Esophagus muscularis mucosa (tissue), 4 donors: ENCODE results near the gene ETV6. TPM values are rescaled to one million over a fixed set of nuclear protein-coding genes. Genes with fewer than 3 reads are reported as not detected.
A peak's percentile ranks its signal among the peaks of the same experiment; 100 is the strongest.

Experiments
- DNase-seq: peaks from one replicate; pipeline ENCODE4 v3.0.0-alpha.2; 2017; ENCODE audit errors: extremely low spot score
- H3K27ac ChIP-seq, 4 donors: fragments of 200-600 bp; sonication (generic); replicated peaks in 1 of 4; 1 replicate in 3 of 4; 2 replicates in 1 of 4; pipeline ENCODE4 v1.5.1; 2016 to 2019; ENCODE audit warnings: mild to moderate bottlenecking in 1 of 4
- H3K27me3 ChIP-seq, 4 donors: fragments of 200-600 bp; sonication (generic); one replicate each; pipeline versions ENCODE4 v1.5.1 to v1.6.0; 2016 to 2019
- H3K36me3 ChIP-seq, 4 donors: fragments of 200-600 bp; sonication (generic); one replicate each; pipeline ENCODE4 v1.5.1; 2016 to 2019
- H3K4me1 ChIP-seq, 4 donors: fragments of 200-600 bp; sonication (generic); one replicate each; pipeline ENCODE4 v1.5.1; 2016 to 2019
- H3K4me3 ChIP-seq, 4 donors: fragments of 200-600 bp; sonication (generic); 1 replicate in 2 of 4; 2 replicates in 2 of 4; pipeline ENCODE4 v1.5.1; 2016 to 2019; ENCODE audit warnings: mild to moderate bottlenecking in 4 of 4, moderate library complexity in 1 of 4
- H3K9me3 ChIP-seq, 4 donors: fragments of 200-600 bp; sonication (generic); 1 replicate in 3 of 4; 2 replicates in 1 of 4; pipeline ENCODE4 v1.5.1; 2016 to 2019
- EP300 ChIP-seq: sonication (generic); formaldehyde crosslinking; IDR thresholded peaks from one replicate; pipeline ENCODE4 v1.6.1; 2017; ENCODE audit warnings: antibody characterized with exemption
- POLR2A ChIP-seq: fragments of 450-650 bp; IDR thresholded peaks from one replicate; pipeline ENCODE4 v1.6.1; 2017; ENCODE audit warnings: antibody characterized with exemption, moderate library complexity, mild to moderate bottlenecking, low read depth
- POLR2AphosphoS5 ChIP-seq, 2 donors: sonication (generic); formaldehyde crosslinking; IDR thresholded peaks; one replicate each; pipeline ENCODE4 v1.6.1; 2017; ENCODE audit warnings: antibody characterized with exemption in 2 of 2
- WGBS: methylation state at CpG from one replicate; pipeline ENCODE4 v1.1.5; 2018; 5-methylcytosine and 5-hydroxymethylcytosine counted together
- intact Hi-C: fragments of 100-400 bp; cut with DNase I; formaldehyde crosslinking; loops from one replicate; pipeline ENCODE4 v1.15.1; 2023
- total RNA-seq, 4 donors: library from RNA; depleted of rRNA; stranded (reverse); fragments of >200 nt; gene quantifications; one replicate each; pipeline versions ENCODE4 v1.1.0 to v1.2.1, GENCODE V29; 2016
- TF ChIP-seq, protein P1 (sequence below), 3 experiments: fragments of 200-600 bp in 2 of 3; fragments of 450-650 bp in 1 of 3; sonication (generic) in 2 of 3; IDR thresholded peaks; one replicate each; pipeline ENCODE4 v1.5.1; 2017 to 2019; ENCODE audit warnings: antibody characterized with exemption in 3 of 3, mild to moderate bottlenecking in 2 of 3, moderate library complexity in 1 of 3

ETV6 gene
- total RNA-seq, 4 donors from 2014 or later: 22.4 to 29.6 (median 25.3) TPM

DNA sequence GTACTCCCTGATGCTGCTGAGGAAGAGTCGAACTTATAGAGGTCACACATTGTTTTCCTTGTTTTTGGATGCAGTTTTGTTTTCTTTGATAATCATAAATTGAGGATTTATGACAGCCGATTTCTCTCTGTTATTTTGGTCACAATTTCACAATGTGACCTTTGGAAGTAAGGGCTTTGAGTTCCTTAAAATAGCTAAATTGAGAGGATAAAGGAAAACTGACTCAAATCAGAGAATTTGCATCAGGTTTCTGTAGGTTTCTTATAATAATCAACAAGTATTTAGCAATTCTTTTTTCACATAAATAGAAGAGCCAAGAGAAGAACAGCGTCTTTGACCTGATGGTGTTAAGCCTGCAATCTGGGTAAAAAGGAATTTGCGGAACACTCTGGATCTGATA is 66.1 kb downstream of the ETV6 start:
- TF ChIP-seq, protein P1, sequence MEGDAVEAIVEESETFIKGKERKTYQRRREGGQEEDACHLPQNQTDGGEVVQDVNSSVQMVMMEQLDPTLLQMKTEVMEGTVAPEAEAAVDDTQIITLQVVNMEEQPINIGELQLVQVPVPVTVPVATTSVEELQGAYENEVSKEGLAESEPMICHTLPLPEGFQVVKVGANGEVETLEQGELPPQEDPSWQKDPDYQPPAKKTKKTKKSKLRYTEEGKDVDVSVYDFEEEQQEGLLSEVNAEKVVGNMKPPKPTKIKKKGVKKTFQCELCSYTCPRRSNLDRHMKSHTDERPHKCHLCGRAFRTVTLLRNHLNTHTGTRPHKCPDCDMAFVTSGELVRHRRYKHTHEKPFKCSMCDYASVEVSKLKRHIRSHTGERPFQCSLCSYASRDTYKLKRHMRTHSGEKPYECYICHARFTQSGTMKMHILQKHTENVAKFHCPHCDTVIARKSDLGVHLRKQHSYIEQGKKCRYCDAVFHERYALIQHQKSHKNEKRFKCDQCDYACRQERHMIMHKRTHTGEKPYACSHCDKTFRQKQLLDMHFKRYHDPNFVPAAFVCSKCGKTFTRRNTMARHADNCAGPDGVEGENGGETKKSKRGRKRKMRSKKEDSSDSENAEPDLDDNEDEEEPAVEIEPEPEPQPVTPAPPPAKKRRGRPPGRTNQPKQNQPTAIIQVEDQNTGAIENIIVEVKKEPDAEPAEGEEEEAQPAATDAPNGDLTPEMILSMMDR (IDR thresholded peaks at IDR 0.05): no peak
- TF ChIP-seq POLR2A: no peak
- no peak for TF ChIP-seq POLR2AphosphoS5 (IDR thresholded peaks at IDR 0.05)
- TF ChIP-seq EP300: no peak
- no peak for DNase-seq
- no peaks in the 10 kb centered on the region for H3K27me3 ChIP-seq
- H3K4me1 ChIP-seq: peaks cover 48 to 96% (median 83%) of the 10 kb centered on the region in 4 donors
- H3K4me3 ChIP-seq: no peak overlapping the region
- 93% methylated on average over 4 of the region's 4 CpGs for WGBS
- peaks cover 0 to 5% (median 0%) of the 10 kb centered on the region in 4 donors for H3K36me3 ChIP-seq
- H3K9me3 ChIP-seq: no peaks in the 10 kb centered on the region
- no peak overlapping the region for H3K27ac ChIP-seq
- intact Hi-C loops: no loop called here

DNA sequence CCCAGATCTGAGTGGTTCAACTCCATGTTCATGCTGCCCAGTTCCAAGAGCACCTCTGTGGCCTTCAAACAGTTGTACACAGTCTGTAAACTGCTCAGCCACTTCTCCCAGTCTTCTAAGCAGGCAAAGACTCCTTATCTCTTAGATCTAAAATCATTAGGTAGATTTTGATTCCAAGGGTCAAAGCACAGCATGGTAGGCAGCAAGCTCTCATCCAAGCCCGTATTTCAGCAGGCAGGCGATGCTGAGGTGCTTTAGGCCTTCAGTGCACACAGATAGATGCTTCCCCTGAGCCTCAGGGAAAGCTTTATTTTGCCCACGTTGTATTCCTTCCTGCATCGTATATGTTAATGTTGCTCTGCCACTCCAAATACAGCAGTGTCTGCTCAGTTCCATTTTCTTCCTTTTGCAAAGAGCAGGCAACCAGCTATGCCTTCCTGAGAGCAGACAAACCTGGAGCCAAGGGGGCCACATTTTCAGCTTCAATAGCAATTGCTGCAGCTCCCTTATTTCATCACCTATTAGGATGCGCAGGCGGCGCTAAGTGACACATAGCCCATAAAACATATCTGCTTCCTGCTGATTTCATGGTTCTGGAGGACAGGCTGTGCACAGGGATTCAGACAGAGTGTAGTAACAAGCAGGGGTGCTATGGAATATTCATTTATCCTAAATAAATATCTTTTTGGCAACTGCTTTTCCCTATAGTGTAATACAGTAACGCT is 67.5 kb downstream of the ETV6 start:
- intact Hi-C loops: no loop called here
- 64% methylated on average over 8 of the region's 8 CpGs for WGBS
- Histone ChIP-seq H3K27ac (peak overlapping the region in 1 of 4 donors; percentile 59), H3K4me3 (no peak overlapping the region), H3K9me3 (no peaks in the 10 kb centered on the region), H3K36me3 (peaks cover 0 to 5% (median 0%) of the 10 kb centered on the region in 4 donors), H3K27me3 (no peaks in the 10 kb centered on the region), H3K4me1 (peaks cover 38 to 85% (median 71%) of the 10 kb centered on the region in 4 donors)
- TF ChIP-seq EP300 (no peak), POLR2AphosphoS5 (IDR thresholded peaks at IDR 0.05) (no peak), POLR2A (no peak)
- TF ChIP-seq, protein P1 (IDR thresholded peaks at IDR 0.05): no peak
- no peak for DNase-seq

- peaks cover 0 to 5% (median 0%) of the 10 kb centered on the region in 4 donors for H3K36me3 ChIP-seq
- H3K4me3 ChIP-seq: no peak overlapping the region
- no peaks in the 10 kb centered on the region for H3K9me3 ChIP-seq
- WGBS: 70% methylated on average over 8 of the region's 8 CpGs
- no peak for DNase-seq
- H3K4me1 ChIP-seq: peaks cover 34 to 87% (median 71%) of the 10 kb centered on the region in 4 donors
- no peaks in the 10 kb centered on the region for H3K27me3 ChIP-seq
- no peak for TF ChIP-seq POLR2A
- no peak for TF ChIP-seq EP300
- TF ChIP-seq, protein P1 (IDR thresholded peaks at IDR 0.05): no peak
- no peak for TF ChIP-seq POLR2AphosphoS5 (IDR thresholded peaks at IDR 0.05)
- peak overlapping the region in 3 of 4 donors; percentile 48 to 69 (median 59) for H3K27ac ChIP-seq
- intact Hi-C loops: no loop called here
Observed at GRCh38 chr12:11717519-11717961, 68.1 kb downstream of the ETV6 start.

GRCh38 chr12:11718105-11718504 is 68.6 kb downstream of the ETV6 start:
- WGBS: 79% methylated on average over 3 of the region's 3 CpGs
- H3K36me3 ChIP-seq: peaks cover 0 to 5% (median 0%) of the 10 kb centered on the region in 4 donors
- H3K9me3 ChIP-seq: no peaks in the 10 kb centered on the region
- no peak for DNase-seq
- peak overlapping the region; percentile 48 to 69 (median 58) for H3K27ac ChIP-seq
- H3K4me1 ChIP-seq: peaks cover 34 to 84% (median 72%) of the 10 kb centered on the region in 4 donors
- no peaks in the 10 kb centered on the region for H3K27me3 ChIP-seq
- intact Hi-C loops: no loop called here
- TF ChIP-seq POLR2A: no peak
- TF ChIP-seq, protein P1 (IDR thresholded peaks at IDR 0.05): no peak
- no peak for TF ChIP-seq POLR2AphosphoS5 (IDR thresholded peaks at IDR 0.05)
- no peak for TF ChIP-seq EP300
- H3K4me3 ChIP-seq: no peak overlapping the region
